SU-DHL-6 (cell line): ENCODE results near the gene SLC25A43.
A peak's percentile ranks its signal among the peaks of the same experiment; 100 is the strongest.

Source experiments
- H2AFZ ChIP-seq: fragments of 200-600 bp; sonication (generic); 2 replicates; pipeline ENCODE4 v1.6.1; 2014; ENCODE audit warnings: low read depth, mild to moderate bottlenecking, moderate library complexity, mixed read lengths, antibody characterized with exemption, low read length; ENCODE audit not compliant: severe bottlenecking
- H3F3A ChIP-seq: fragments of 200-600 bp; shearing (Covaris generic); 2 replicates; pipeline ENCODE4 v1.6.0; 2016; ENCODE audit warnings: antibody characterized with exemption, mild to moderate bottlenecking; ENCODE audit not compliant: insufficient read depth
- H3K27ac ChIP-seq: fragments of 200-600 bp; sonication (generic); 2 replicates; pipeline ENCODE4 v1.5.1; 2016; ENCODE audit warnings: low read depth, mild to moderate bottlenecking, low read length, moderate library complexity, mixed read lengths
- H3K27me3 ChIP-seq: fragments of 200-600 bp; sonication (generic), shearing (Covaris generic); 2 replicates; pipeline ENCODE4 v1.6.0; 2014; ENCODE audit warnings: mild to moderate bottlenecking, low read length
- H3K36me3 ChIP-seq: fragments of 200-600 bp; sonication (generic); 2 replicates; pipeline ENCODE4 v1.6.1; 2014; ENCODE audit warnings: mild to moderate bottlenecking, low read length, mixed read lengths
- H3K4me2 ChIP-seq: fragments of 300-600, 200-600 bp; shearing (Covaris generic), sonication (generic); 2 replicates; pipeline ENCODE4 v1.6.0; 2014; ENCODE audit warnings: low read length, low read depth, mild to moderate bottlenecking; ENCODE audit not compliant: poor library complexity, severe bottlenecking
- H3K4me3 ChIP-seq: fragments of 200-600 bp; sonication (generic); 2 replicates; pipeline ENCODE4 v1.5.1; 2014; ENCODE audit warnings: antibody characterized with exemption, low read length, mild to moderate bottlenecking, mixed read lengths; ENCODE audit not compliant: insufficient read depth, poor library complexity, severe bottlenecking
- H3K79me2 ChIP-seq: fragments of 200-600 bp; sonication (generic); 2 replicates; pipeline ENCODE4 v1.6.1; 2014; ENCODE audit warnings: mild to moderate bottlenecking, low read length, moderate library complexity; ENCODE audit not compliant: insufficient read depth
- H3K9ac ChIP-seq: fragments of 200-600 bp; sonication (generic); 2 replicates; pipeline ENCODE4 v1.7.0; 2014; ENCODE audit warnings: mild to moderate bottlenecking, low read length
- H3K9me2 ChIP-seq: fragments of 200-600 bp; sonication (generic); replicated peaks from 2 replicates; pipeline ENCODE4 v1.6.1; 2014; ENCODE audit warnings: low read length; ENCODE audit not compliant: insufficient read depth
- H3K9me3 ChIP-seq: fragments of 200-600 bp; sonication (generic); 2 replicates; pipeline ENCODE4 v1.6.1; 2014; ENCODE audit warnings: low read length, mixed read lengths; ENCODE audit not compliant: insufficient read depth
- H4K20me1 ChIP-seq: fragments of 200-600 bp; sonication (generic); 2 replicates; pipeline ENCODE4 v1.6.1; 2014; ENCODE audit warnings: low read depth, mild to moderate bottlenecking, antibody characterized with exemption, low read length, moderate library complexity, mixed read lengths
- EZH2phosphoT487 ChIP-seq: fragments of 200-600 bp; sonication (generic), shearing (Covaris generic); conservative IDR thresholded peaks from 2 replicates; pipeline ENCODE4 v1.6.1; 2018; ENCODE audit warnings: mild to moderate bottlenecking, antibody characterized with exemption, low read length, moderate library complexity, mixed read lengths
- TF ChIP-seq, protein P1 (sequence below): fragments of 200-600 bp; sonication (generic); IDR thresholded peaks from one replicate; pipeline ENCODE4 v1.5.1; 2017; ENCODE audit warnings: antibody characterized with exemption, mild to moderate bottlenecking, low read length, moderate library complexity; ENCODE audit not compliant: insufficient read depth, poor library complexity, severe bottlenecking

Gene SLC25A43

DNA sequence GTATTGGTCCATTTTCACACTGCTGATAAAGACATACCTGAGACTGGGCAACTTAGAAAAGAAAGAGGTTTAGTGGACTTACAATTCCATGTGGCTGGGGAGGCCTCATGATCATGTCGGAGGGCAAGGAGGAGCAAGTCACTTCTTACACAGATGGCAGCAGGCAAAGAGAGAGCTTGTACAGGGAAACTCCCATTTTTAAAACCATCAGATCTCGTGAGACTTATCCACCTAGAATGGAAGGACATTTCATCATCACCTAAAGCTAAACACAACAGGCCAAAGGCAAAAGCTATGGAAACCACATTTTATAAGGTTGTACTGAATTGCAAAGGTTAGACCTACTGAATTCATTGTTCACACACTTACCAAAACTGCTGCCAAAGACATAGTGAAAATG is 6.0 kb upstream of the SLC25A43 start:
- Histone ChIP-seq H3K79me2 (no peaks in the 10 kb centered on the region), H3K27ac (no peak overlapping the region), H3K27me3 (no peaks in the 10 kb centered on the region)

DNA sequence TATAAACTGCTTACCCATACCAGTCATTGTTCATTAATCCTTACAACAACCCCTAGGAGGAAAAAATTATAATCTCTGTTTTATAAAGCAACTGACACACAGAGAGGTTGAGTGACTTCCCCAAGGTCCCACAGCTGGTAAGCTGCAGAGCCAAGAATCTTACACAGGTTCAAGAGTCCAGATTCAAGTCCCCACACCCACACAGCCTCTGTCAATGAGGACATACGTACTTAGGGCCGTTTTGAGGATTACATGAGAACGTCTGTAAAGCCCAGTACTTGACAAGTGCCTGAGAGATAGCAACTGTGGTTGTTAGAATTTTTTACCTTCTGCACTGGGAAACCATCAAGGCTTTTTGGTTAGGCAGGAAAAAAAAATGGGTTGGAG is 556 bp upstream of the SLC25A43 start:
- TF ChIP-seq EZH2phosphoT487, result no peak
- TF ChIP-seq, protein P1, sequence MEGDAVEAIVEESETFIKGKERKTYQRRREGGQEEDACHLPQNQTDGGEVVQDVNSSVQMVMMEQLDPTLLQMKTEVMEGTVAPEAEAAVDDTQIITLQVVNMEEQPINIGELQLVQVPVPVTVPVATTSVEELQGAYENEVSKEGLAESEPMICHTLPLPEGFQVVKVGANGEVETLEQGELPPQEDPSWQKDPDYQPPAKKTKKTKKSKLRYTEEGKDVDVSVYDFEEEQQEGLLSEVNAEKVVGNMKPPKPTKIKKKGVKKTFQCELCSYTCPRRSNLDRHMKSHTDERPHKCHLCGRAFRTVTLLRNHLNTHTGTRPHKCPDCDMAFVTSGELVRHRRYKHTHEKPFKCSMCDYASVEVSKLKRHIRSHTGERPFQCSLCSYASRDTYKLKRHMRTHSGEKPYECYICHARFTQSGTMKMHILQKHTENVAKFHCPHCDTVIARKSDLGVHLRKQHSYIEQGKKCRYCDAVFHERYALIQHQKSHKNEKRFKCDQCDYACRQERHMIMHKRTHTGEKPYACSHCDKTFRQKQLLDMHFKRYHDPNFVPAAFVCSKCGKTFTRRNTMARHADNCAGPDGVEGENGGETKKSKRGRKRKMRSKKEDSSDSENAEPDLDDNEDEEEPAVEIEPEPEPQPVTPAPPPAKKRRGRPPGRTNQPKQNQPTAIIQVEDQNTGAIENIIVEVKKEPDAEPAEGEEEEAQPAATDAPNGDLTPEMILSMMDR, result no peak
- Histone ChIP-seq H2AFZ (peak overlapping the region; percentile 80), H3K79me2 (no peaks in the 10 kb centered on the region), H4K20me1 (no peaks in the 10 kb centered on the region), H3K9me2 (no peaks in the 10 kb centered on the region), H3K9ac (peak overlapping the region; percentile 66), H3K36me3 (no peaks in the 10 kb centered on the region), H3K4me3 (peak overlapping the region; percentile 63), H3K27ac (no peak overlapping the region), H3K27me3 (no peaks in the 10 kb centered on the region), H3K4me2 (peak overlapping the region; percentile 68), H3K9me3 (no peaks in the 10 kb centered on the region), H3F3A (no peaks in the 10 kb centered on the region)

More for the DNA sequence above, 6.0 kb upstream of the SLC25A43 start:
- Histone ChIP-seq H3K9me3 (no peaks in the 10 kb centered on the region), H4K20me1 (no peaks in the 10 kb centered on the region), H3K36me3 (no peaks in the 10 kb centered on the region), H3K4me3 (no peak overlapping the region), H3F3A (no peaks in the 10 kb centered on the region), H3K4me2 (no peak overlapping the region), H2AFZ (no peak overlapping the region), H3K9me2 (no peaks in the 10 kb centered on the region), H3K9ac (no peak overlapping the region)
- TF ChIP-seq EZH2phosphoT487, result no peak
- TF ChIP-seq, protein P1, result no peak

DNA sequence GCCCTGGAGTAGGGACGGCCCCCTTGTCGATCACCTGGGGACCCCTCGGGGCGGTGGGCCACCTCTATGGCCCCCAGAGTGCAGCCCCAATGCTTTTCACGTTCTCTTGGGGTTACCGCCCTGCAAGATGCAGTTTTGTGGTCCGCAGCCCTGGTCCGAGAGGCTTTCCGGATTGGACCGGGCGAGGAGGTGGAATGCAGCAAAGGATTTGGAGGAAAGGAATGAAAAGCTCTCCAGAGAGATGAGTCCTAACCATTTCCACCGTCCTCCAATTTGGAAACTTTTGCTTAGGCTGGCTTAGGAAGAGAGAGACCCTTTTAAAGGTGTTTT is 601 bp downstream of the SLC25A43 start:
- TF ChIP-seq, protein P1, result no peak
- H3F3A ChIP-seq, result no peaks in the 10 kb centered on the region
- H4K20me1 ChIP-seq, result no peaks in the 10 kb centered on the region
- H3K27ac ChIP-seq, result no peak overlapping the region
- peak overlapping the region; percentile 63 for H3K4me3 ChIP-seq
- no peaks in the 10 kb centered on the region for H3K27me3 ChIP-seq
- no peaks in the 10 kb centered on the region for H3K9me3 ChIP-seq
- no peaks in the 10 kb centered on the region for H3K79me2 ChIP-seq
- no peaks in the 10 kb centered on the region for H3K9me2 ChIP-seq
- peak overlapping the region; percentile 80 for H2AFZ ChIP-seq
- no peaks in the 10 kb centered on the region for H3K36me3 ChIP-seq
- peak overlapping the region; percentile 68 for H3K4me2 ChIP-seq
- peak overlapping the region; percentile 66 for H3K9ac ChIP-seq

DNA sequence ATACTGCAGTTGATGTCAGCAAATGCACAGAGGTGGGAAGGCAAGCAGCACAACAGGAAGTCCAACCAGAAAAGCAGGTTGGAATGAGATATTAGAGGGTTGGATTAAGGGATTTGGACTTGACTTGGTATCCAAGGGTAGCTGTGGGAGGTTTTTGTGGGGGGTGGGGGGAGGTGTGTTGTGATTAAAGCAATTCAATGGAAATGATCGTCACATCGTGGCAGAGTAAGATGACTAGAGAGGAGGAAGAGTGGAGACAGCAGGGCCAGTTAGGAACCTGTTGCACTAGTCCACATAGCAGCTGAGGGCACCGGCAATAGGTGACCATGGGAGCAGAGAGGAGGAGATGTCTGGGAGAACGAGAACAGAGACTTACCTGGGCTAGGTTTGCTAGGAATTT is 2.4 kb downstream of the SLC25A43 start:
- no peaks in the 10 kb centered on the region for H3F3A ChIP-seq
- no peaks in the 10 kb centered on the region for H4K20me1 ChIP-seq
- H3K79me2 ChIP-seq, result no peaks in the 10 kb centered on the region
- no peak overlapping the region for H3K4me2 ChIP-seq
- TF ChIP-seq EZH2phosphoT487, result no peak
- TF ChIP-seq, protein P1, result no peak
- H3K4me3 ChIP-seq, result no peak overlapping the region
- H2AFZ ChIP-seq, result no peak overlapping the region
- no peak overlapping the region for H3K9ac ChIP-seq
- no peaks in the 10 kb centered on the region for H3K27me3 ChIP-seq
- H3K36me3 ChIP-seq, result no peaks in the 10 kb centered on the region
- no peaks in the 10 kb centered on the region for H3K9me3 ChIP-seq
- H3K9me2 ChIP-seq, result no peaks in the 10 kb centered on the region
- no peak overlapping the region for H3K27ac ChIP-seq
